ENCODE results near the gene NT5C3A. TPM values are rescaled to one million over a fixed set of nuclear protein-coding genes. Genes with fewer than 3 reads are reported as not detected.

The NT5C3A gene
- total and polyA plus RNA-seq, 2 of the 8 experiments (the other 6 are each of a cell fraction or from before 2014, with no cell fraction given), result 7.5 to 22.7 TPM

DNA sequence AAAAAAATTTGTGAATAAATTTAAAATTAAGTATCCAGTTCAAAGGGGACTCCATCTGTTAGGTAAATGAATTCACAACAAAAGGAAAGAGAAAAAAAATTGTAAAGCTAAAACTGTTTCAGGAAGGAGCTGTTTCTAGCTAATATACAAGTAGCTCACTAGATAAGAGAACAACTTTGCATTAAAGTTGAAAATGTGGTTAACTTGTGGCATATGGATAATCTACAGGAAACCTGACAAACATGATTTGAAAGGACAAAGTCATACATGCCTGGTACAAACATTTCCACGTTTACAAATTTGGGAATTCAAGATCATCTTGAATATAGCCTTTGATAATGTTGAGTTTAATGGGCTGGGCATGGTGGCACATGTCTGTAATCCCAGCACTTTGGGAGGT, 8.9 kb downstream of the NT5C3A start (continued):
- TF ChIP-seq, protein P1, sequence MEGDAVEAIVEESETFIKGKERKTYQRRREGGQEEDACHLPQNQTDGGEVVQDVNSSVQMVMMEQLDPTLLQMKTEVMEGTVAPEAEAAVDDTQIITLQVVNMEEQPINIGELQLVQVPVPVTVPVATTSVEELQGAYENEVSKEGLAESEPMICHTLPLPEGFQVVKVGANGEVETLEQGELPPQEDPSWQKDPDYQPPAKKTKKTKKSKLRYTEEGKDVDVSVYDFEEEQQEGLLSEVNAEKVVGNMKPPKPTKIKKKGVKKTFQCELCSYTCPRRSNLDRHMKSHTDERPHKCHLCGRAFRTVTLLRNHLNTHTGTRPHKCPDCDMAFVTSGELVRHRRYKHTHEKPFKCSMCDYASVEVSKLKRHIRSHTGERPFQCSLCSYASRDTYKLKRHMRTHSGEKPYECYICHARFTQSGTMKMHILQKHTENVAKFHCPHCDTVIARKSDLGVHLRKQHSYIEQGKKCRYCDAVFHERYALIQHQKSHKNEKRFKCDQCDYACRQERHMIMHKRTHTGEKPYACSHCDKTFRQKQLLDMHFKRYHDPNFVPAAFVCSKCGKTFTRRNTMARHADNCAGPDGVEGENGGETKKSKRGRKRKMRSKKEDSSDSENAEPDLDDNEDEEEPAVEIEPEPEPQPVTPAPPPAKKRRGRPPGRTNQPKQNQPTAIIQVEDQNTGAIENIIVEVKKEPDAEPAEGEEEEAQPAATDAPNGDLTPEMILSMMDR (IDR thresholded peaks at IDR 0.05; ENCODE audit: control extremely low read depth in 1 of 3, insufficient read depth in 1 of 3, low read depth in 1 of 3, low read length in 3 of 3), result no peak
- TF ChIP-seq POU5F1 (IDR thresholded peaks at IDR 0.05; ENCODE audit: low read depth, low read length) (no peak), MAFK (IDR thresholded peaks at IDR 0.05; ENCODE audit: low read depth, low read length) (no peak), TCF12 (IDR thresholded peaks at IDR 0.05; ENCODE audit: low read depth, low read length) (no peak), CTBP2 (IDR thresholded peaks at IDR 0.05; ENCODE audit: borderline replicate concordance, insufficient read depth, insufficient read length, low read length) (no peak)

All from H1 (cell line).